ENCODE results near the gene LCN1. TPM values are rescaled to one million over a fixed set of nuclear protein-coding genes. Genes with fewer than 3 reads are reported as not detected.
"Not testable (repeated sequence)": the region's sequence is repeated elsewhere in the genome, so short reads cannot be mapped to it uniquely, and the experiment has no call there.

LCN1 gene
- polyA plus RNA-seq, 4 donors, result not detected

GRCh38 chr9:135530146-135530545, 8.9 kb downstream of the LCN1 start:
- Histone ChIP-seq H3K27ac (ENCODE audit: low read depth in 1 of 3, low read length in 2 of 3) (no peak overlapping the region), H3K9me3 (ENCODE audit: control insufficient read depth in 2 of 2, insufficient read depth in 1 of 2, low read depth in 1 of 2, low read length in 1 of 2) (no peaks in the 10 kb centered on the region), H3K36me3 (ENCODE audit: control insufficient read depth in 3 of 3, insufficient read depth in 2 of 3, low read depth in 1 of 3, low read length in 3 of 3) (no peaks in the 10 kb centered on the region), H3K4me1 (ENCODE audit: control insufficient read depth in 3 of 3, insufficient read depth in 2 of 3, low read depth in 1 of 3, low read length in 2 of 3) (no peaks in the 10 kb centered on the region), H3K27me3 (ENCODE audit: control insufficient read depth in 3 of 3, insufficient read depth in 3 of 3, low read length in 3 of 3) (peaks cover 0 to 4% (median 2%) of the 10 kb centered on the region in 3 donors), H3K4me3 (ENCODE audit: low read depth in 1 of 3, low read length in 3 of 3) (no peak overlapping the region)
- DNase-seq (no peak), FAIRE-seq (no peak)
- 67 to 76% (median 67%) methylated on average over 5 of the region's 5 CpGs for WGBS, 3 donors

GRCh38 chr9:135531096-135531495, 9.9 kb downstream of the LCN1 start:
- FAIRE-seq, result no peak
- no peak for DNase-seq
- no peak overlapping the region for H3K4me3 ChIP-seq (ENCODE audit: low read depth in 1 of 3, low read length in 3 of 3)
- H3K27ac ChIP-seq (ENCODE audit: low read depth in 1 of 3, low read length in 2 of 3), result no peak overlapping the region
- no peaks in the 10 kb centered on the region for H3K36me3 ChIP-seq (ENCODE audit: control insufficient read depth in 3 of 3, insufficient read depth in 2 of 3, low read depth in 1 of 3, low read length in 3 of 3)
- H3K27me3 ChIP-seq (ENCODE audit: control insufficient read depth in 3 of 3, insufficient read depth in 3 of 3, low read length in 3 of 3), result peaks cover 0 to 4% (median 2%) of the 10 kb centered on the region in 3 donors
- 90 to 92% (median 91%) methylated on average over 10 of the region's 10 CpGs for WGBS, 3 donors
- no peaks in the 10 kb centered on the region for H3K9me3 ChIP-seq (ENCODE audit: control insufficient read depth in 2 of 2, insufficient read depth in 1 of 2, low read depth in 1 of 2, low read length in 1 of 2)
- H3K4me1 ChIP-seq (ENCODE audit: control insufficient read depth in 3 of 3, insufficient read depth in 2 of 3, low read depth in 1 of 3, low read length in 2 of 3), result no peaks in the 10 kb centered on the region

- Histone ChIP-seq H3K9me3 (ENCODE audit: control insufficient read depth in 2 of 2, insufficient read depth in 1 of 2, low read depth in 1 of 2, low read length in 1 of 2) (no peaks in the 10 kb centered on the region), H3K4me3 (ENCODE audit: low read depth in 1 of 3, low read length in 3 of 3) (no peak overlapping the region), H3K27ac (ENCODE audit: low read depth in 1 of 3, low read length in 2 of 3) (no peak overlapping the region), H3K27me3 (ENCODE audit: control insufficient read depth in 3 of 3, insufficient read depth in 3 of 3, low read length in 3 of 3) (peaks cover 0 to 4% (median 2%) of the 10 kb centered on the region in 3 donors), H3K4me1 (ENCODE audit: control insufficient read depth in 3 of 3, insufficient read depth in 2 of 3, low read depth in 1 of 3, low read length in 2 of 3) (no peaks in the 10 kb centered on the region), H3K36me3 (ENCODE audit: control insufficient read depth in 3 of 3, insufficient read depth in 2 of 3, low read depth in 1 of 3, low read length in 3 of 3) (no peaks in the 10 kb centered on the region)
- 85 to 92% (median 90%) methylated on average over 3 of the region's 3 CpGs for WGBS, 3 donors
- FAIRE-seq (no peak), DNase-seq (no peak)
Measured at GRCh38 chr9:135533113-135533512, 11.9 kb downstream of the LCN1 start.

- WGBS, 3 donors, result 89 to 92% (median 89%) methylated on average over 12 of the region's 12 CpGs
- peaks cover 0 to 4% (median 2%) of the 10 kb centered on the region in 3 donors for H3K27me3 ChIP-seq (ENCODE audit: control insufficient read depth in 3 of 3, insufficient read depth in 3 of 3, low read length in 3 of 3)
- no peak overlapping the region for H3K27ac ChIP-seq (ENCODE audit: low read depth in 1 of 3, low read length in 2 of 3)
- DNase-seq (no peak), FAIRE-seq (no peak)
- H3K9me3 ChIP-seq (ENCODE audit: control insufficient read depth in 2 of 2, insufficient read depth in 1 of 2, low read depth in 1 of 2, low read length in 1 of 2), result no peaks in the 10 kb centered on the region
- H3K4me1 ChIP-seq (ENCODE audit: control insufficient read depth in 3 of 3, insufficient read depth in 2 of 3, low read depth in 1 of 3, low read length in 2 of 3), result no peaks in the 10 kb centered on the region
- no peaks in the 10 kb centered on the region for H3K36me3 ChIP-seq (ENCODE audit: control insufficient read depth in 3 of 3, insufficient read depth in 2 of 3, low read depth in 1 of 3, low read length in 3 of 3)
- H3K4me3 ChIP-seq (ENCODE audit: low read depth in 1 of 3, low read length in 3 of 3), result no peak overlapping the region
Measured at GRCh38 chr9:135533674-135534073, 12.4 kb downstream of the LCN1 start.

GRCh38 chr9:135534192-135534711, 13.0 kb downstream of the LCN1 start:
- not testable (repeated sequence) for H3K4me3 ChIP-seq (ENCODE audit: low read depth in 1 of 3, low read length in 3 of 3); H3K27ac ChIP-seq (ENCODE audit: low read depth in 1 of 3, low read length in 2 of 3); H3K4me1 ChIP-seq (ENCODE audit: control insufficient read depth in 3 of 3, insufficient read depth in 2 of 3, low read depth in 1 of 3, low read length in 2 of 3); DNase-seq; H3K36me3 ChIP-seq (ENCODE audit: control insufficient read depth in 3 of 3, insufficient read depth in 2 of 3, low read depth in 1 of 3, low read length in 3 of 3); H3K9me3 ChIP-seq (ENCODE audit: control insufficient read depth in 2 of 2, insufficient read depth in 1 of 2, low read depth in 1 of 2, low read length in 1 of 2); H3K27me3 ChIP-seq (ENCODE audit: control insufficient read depth in 3 of 3, insufficient read depth in 3 of 3, low read length in 3 of 3); FAIRE-seq
- 24 to 32% (median 28%) methylated on average over 8 to 10 of the region's 10 CpGs for WGBS, 3 donors

GRCh38 chr9:135534826-135535225, 13.6 kb downstream of the LCN1 start:
- H3K36me3 ChIP-seq (ENCODE audit: control insufficient read depth in 3 of 3, insufficient read depth in 2 of 3, low read depth in 1 of 3, low read length in 3 of 3); H3K27ac ChIP-seq (ENCODE audit: low read depth in 1 of 3, low read length in 2 of 3); H3K4me3 ChIP-seq (ENCODE audit: low read depth in 1 of 3, low read length in 3 of 3); H3K27me3 ChIP-seq (ENCODE audit: control insufficient read depth in 3 of 3, insufficient read depth in 3 of 3, low read length in 3 of 3); FAIRE-seq; DNase-seq; H3K9me3 ChIP-seq (ENCODE audit: control insufficient read depth in 2 of 2, insufficient read depth in 1 of 2, low read depth in 1 of 2, low read length in 1 of 2); H3K4me1 ChIP-seq (ENCODE audit: control insufficient read depth in 3 of 3, insufficient read depth in 2 of 3, low read depth in 1 of 3, low read length in 2 of 3): not testable (repeated sequence)
- 73 to 79% (median 75%) methylated on average over 4 of the region's 4 CpGs for WGBS, 3 donors

GRCh38 chr9:135535631-135536030, 14.4 kb downstream of the LCN1 start:
- WGBS, 3 donors, result 78 to 88% (median 81%) methylated on average over 11 to 13 of the region's 13 CpGs

GRCh38 chr9:135536216-135536615, 15.0 kb downstream of the LCN1 start:
- Histone ChIP-seq H3K27ac (ENCODE audit: low read depth in 1 of 3, low read length in 2 of 3) (no peak overlapping the region), H3K4me1 (ENCODE audit: control insufficient read depth in 3 of 3, insufficient read depth in 2 of 3, low read depth in 1 of 3, low read length in 2 of 3) (no peaks in the 10 kb centered on the region), H3K27me3 (ENCODE audit: control insufficient read depth in 3 of 3, insufficient read depth in 3 of 3, low read length in 3 of 3) (peaks cover 0 to 4% (median 2%) of the 10 kb centered on the region in 3 donors), H3K36me3 (ENCODE audit: control insufficient read depth in 3 of 3, insufficient read depth in 2 of 3, low read depth in 1 of 3, low read length in 3 of 3) (no peaks in the 10 kb centered on the region), H3K4me3 (ENCODE audit: low read depth in 1 of 3, low read length in 3 of 3) (no peak overlapping the region), H3K9me3 (ENCODE audit: control insufficient read depth in 2 of 2, insufficient read depth in 1 of 2, low read depth in 1 of 2, low read length in 1 of 2) (no peaks in the 10 kb centered on the region)
- DNase-seq, result no peak
- FAIRE-seq, result no peak
- 63 to 81% (median 79%) methylated on average over 8 of the region's 8 CpGs for WGBS, 3 donors

More at GRCh38 chr9:135535631-135536030, 14.4 kb downstream of the LCN1 start:
- not testable (repeated sequence) for H3K4me1 ChIP-seq (ENCODE audit: control insufficient read depth in 3 of 3, insufficient read depth in 2 of 3, low read depth in 1 of 3, low read length in 2 of 3); H3K4me3 ChIP-seq (ENCODE audit: low read depth in 1 of 3, low read length in 3 of 3); DNase-seq; H3K27ac ChIP-seq (ENCODE audit: low read depth in 1 of 3, low read length in 2 of 3); H3K36me3 ChIP-seq (ENCODE audit: control insufficient read depth in 3 of 3, insufficient read depth in 2 of 3, low read depth in 1 of 3, low read length in 3 of 3); H3K9me3 ChIP-seq (ENCODE audit: control insufficient read depth in 2 of 2, insufficient read depth in 1 of 2, low read depth in 1 of 2, low read length in 1 of 2); H3K27me3 ChIP-seq (ENCODE audit: control insufficient read depth in 3 of 3, insufficient read depth in 3 of 3, low read length in 3 of 3); FAIRE-seq

GRCh38 chr9:135543262-135543894, 22.1 kb downstream of the LCN1 start:
- not testable (repeated sequence) for H3K4me3 ChIP-seq (ENCODE audit: low read depth in 1 of 3, low read length in 3 of 3); DNase-seq; H3K9me3 ChIP-seq (ENCODE audit: control insufficient read depth in 2 of 2, insufficient read depth in 1 of 2, low read depth in 1 of 2, low read length in 1 of 2); FAIRE-seq; H3K27ac ChIP-seq (ENCODE audit: low read depth in 1 of 3, low read length in 2 of 3); H3K4me1 ChIP-seq (ENCODE audit: control insufficient read depth in 3 of 3, insufficient read depth in 2 of 3, low read depth in 1 of 3, low read length in 2 of 3); H3K36me3 ChIP-seq (ENCODE audit: control insufficient read depth in 3 of 3, insufficient read depth in 2 of 3, low read depth in 1 of 3, low read length in 3 of 3); H3K27me3 ChIP-seq (ENCODE audit: control insufficient read depth in 3 of 3, insufficient read depth in 3 of 3, low read length in 3 of 3)
- WGBS, 3 donors, result 43 to 76% (median 66%) methylated on average over 8 of the region's 8 CpGs

Measured in small intestine (tissue), 7 donors.